GM19468 (cell line): Measurements from ENCODE around the gene FAM20C.
A peak's percentile ranks its signal among the peaks of the same experiment; 100 is the strongest.

ENCODE experiments used
- ATAC-seq: cut with Tn5 transposase; IDR thresholded peaks from one replicate; pipeline ENCODE4 v1.9.1; 2021; ENCODE audit warnings: mild to moderate bottlenecking, moderate library complexity, moderate number of reproducible peaks; ENCODE audit not compliant: unreplicated experiment; ENCODE audit errors: extremely low read depth

The FAM20C gene

GRCh38 chr7:191981-192649 is at the start of gene FAM20C:
Gene FAM20C (plus strand): TSS chr7:192571. CDS start chr7:193200, 629 bp downstream.
- no peak for ATAC-seq

GRCh38 chr7:143145-143751 is 49.1 kb upstream of the FAM20C start:
- no peak for ATAC-seq

- no peak for ATAC-seq
Observed at GRCh38 chr7:143811-144453, 48.4 kb upstream of the FAM20C start.

- ATAC-seq = no peak
Observed at GRCh38 chr7:144454-144826, 47.9 kb upstream of the FAM20C start.

- no peak for ATAC-seq
Observed at GRCh38 chr7:145863-146262, 46.5 kb upstream of the FAM20C start.

- no peak for ATAC-seq
Observed at GRCh38 chr7:148543-148931, 43.8 kb upstream of the FAM20C start.

GRCh38 chr7:148932-149790 is 43.2 kb upstream of the FAM20C start:
- ATAC-seq = peak; percentile 90

GRCh38 chr7:149791-150636 is 42.4 kb upstream of the FAM20C start:
- ATAC-seq = no peak

- ATAC-seq = no peak
Observed at GRCh38 chr7:150811-151221, 41.6 kb upstream of the FAM20C start.

GRCh38 chr7:151346-152050 is 40.9 kb upstream of the FAM20C start:
- ATAC-seq = no peak

GRCh38 chr7:152702-153391 is 39.5 kb upstream of the FAM20C start:
- ATAC-seq = no peak

- ATAC-seq = no peak
Observed at GRCh38 chr7:153604-154003, 38.8 kb upstream of the FAM20C start.

GRCh38 chr7:154096-154799 is 38.1 kb upstream of the FAM20C start:
- ATAC-seq = no peak

GRCh38 chr7:155469-155900 is 36.9 kb upstream of the FAM20C start:
- no peak for ATAC-seq

- ATAC-seq = no peak
Observed at GRCh38 chr7:156111-157007, 36.0 kb upstream of the FAM20C start.

GRCh38 chr7:157008-157310 is 35.4 kb upstream of the FAM20C start:
- ATAC-seq = no peak
